HepG2 (cell line): ENCODE results near the gene BRSK2. TPM values are rescaled to one million over a fixed set of nuclear protein-coding genes. Genes with fewer than 3 reads are reported as not detected.

Experiments
- ATAC-seq: fragments of 200-7000 bp; cut with Tn5 transposase; 3 replicates; pipeline ENCODE4 v1.9.1; 2020; ENCODE audit warnings: mild to moderate bottlenecking, moderate library complexity
- BruUV-seq: library from RNA; stranded (reverse); fragments of 400-500 nt; replicated peaks from 2 replicates; lab custom pipeline; 2021; lab: Mats Ljungman, UMichigan
- CTCF ChIA-PET: fragments of 300-600 bp; formaldehyde crosslinking; extraction: SDS; loops from one replicate; lab custom pipeline; 2021; ENCODE audit warnings: low total read pairs, inconsistent platforms, low intra/inter-chr PET ratio; lab: Yijun Ruan, JAX
- POLR2A ChIA-PET: fragments of 350-600 bp; sonication (Branson Sonifier 250); formaldehyde crosslinking; loops from one replicate; lab custom pipeline; 2020; ENCODE audit warnings: antibody characterized with exemption, inconsistent platforms; lab: Yijun Ruan, JAX
- DNase-seq: peaks from one replicate; pipeline ENCODE4 v3.0.0-alpha.2; 2015; ENCODE audit warnings: low spot score
- FAIRE-seq: peaks from 3 replicates; lab custom pipeline; 2011; peaks lifted over from hg19 to GRCh38; lab: Jason Lieb, UNC
- H2AFZ ChIP-seq: one replicate; pipeline ENCODE4 v1.6.1; 2011; ENCODE audit warnings: low read length, inconsistent platforms
- H3K27ac ChIP-seq: fragments of 300-600 bp; 3 replicates; pipeline ENCODE4 v1.8.0; 2011; ENCODE audit warnings: mixed run types, mild to moderate bottlenecking, mixed read lengths, low read length, inconsistent platforms; ENCODE audit not compliant: insufficient read depth; ENCODE audit errors: extremely low read length
- H3K27me3 ChIP-seq, 2 experiments: fragments of 200-600 bp in 1 of 2; 2 replicates in 1 of 2; 3 replicates in 1 of 2; pipeline versions ENCODE4 v1.6.0 to v1.8.0; 2011; ENCODE audit warnings: low read length in 2 of 2, mild to moderate bottlenecking in 2 of 2, moderate library complexity in 2 of 2, inconsistent platforms in 1 of 2; ENCODE audit not compliant: insufficient read depth in 2 of 2, control insufficient read depth in 1 of 2
- H3K36me3 ChIP-seq, 2 experiments: fragments of 200-600 bp in 1 of 2; replicated peaks in 1 of 2; 2 replicates in 1 of 2; 3 replicates in 1 of 2; pipeline versions ENCODE4 v1.5.1 to v1.8.0; 2011; ENCODE audit warnings: low read length in 2 of 2, inconsistent platforms in 1 of 2; ENCODE audit not compliant: insufficient read depth in 2 of 2, control insufficient read depth in 1 of 2
- H3K4me1 ChIP-seq: 2 replicates; pipeline ENCODE4 v1.5.1; 2012; ENCODE audit warnings: low read length, inconsistent platforms; ENCODE audit not compliant: insufficient read depth
- H3K4me2 ChIP-seq: 2 replicates; pipeline ENCODE4 v1.6.0; 2011; ENCODE audit warnings: low read depth, low read length, inconsistent platforms
- H3K4me3 ChIP-seq, 3 experiments: fragments of 200-600 bp in 1 of 3; sonication (generic), shearing (Covaris generic) in 1 of 3; replicated peaks in 1 of 3; 2 replicates each; pipeline ENCODE4 v1.5.1; 2011 to 2016; ENCODE audit warnings: low read length in 3 of 3, inconsistent platforms in 2 of 3, low read depth in 2 of 3, mild to moderate bottlenecking in 2 of 3, control low read depth in 1 of 3, mixed read lengths in 1 of 3; ENCODE audit not compliant: insufficient read depth in 1 of 3
- H3K79me2 ChIP-seq: one replicate; pipeline ENCODE4 v1.6.1; 2011; ENCODE audit warnings: low read length, inconsistent platforms; ENCODE audit not compliant: insufficient read depth
- H3K9ac ChIP-seq: 2 replicates; pipeline ENCODE4 v1.6.0; 2011; ENCODE audit warnings: mild to moderate bottlenecking, low read depth, low read length, inconsistent platforms; ENCODE audit not compliant: insufficient read depth
- H3K9me3 ChIP-seq: 2 replicates; pipeline ENCODE4 v1.5.1; 2012; ENCODE audit warnings: mild to moderate bottlenecking, low read length
- H4K20me1 ChIP-seq: 2 replicates; pipeline ENCODE4 v1.6.0; 2011; ENCODE audit warnings: inconsistent platforms, mild to moderate bottlenecking, low read length, moderate library complexity; ENCODE audit not compliant: insufficient read depth
- DNMT1 ChIP-seq: sonication (generic); formaldehyde crosslinking; IDR thresholded peaks from 2 replicates; pipeline ENCODE4 v1.5.1; 2020; ENCODE audit warnings: mild to moderate bottlenecking, missing genetic modification reagents
- FOSL1 ChIP-seq: sonication (generic); formaldehyde crosslinking; IDR thresholded peaks from 2 replicates; pipeline ENCODE4 v1.9.0; 2021; ENCODE audit warnings: missing genetic modification reagents, borderline replicate concordance
- HES4 ChIP-seq: sonication (generic); formaldehyde crosslinking; IDR thresholded peaks from 2 replicates; pipeline ENCODE4 v1.9.0; 2021; ENCODE audit warnings: mild to moderate bottlenecking, missing genetic modification reagents, borderline replicate concordance
- MTA1 ChIP-seq: sonication (generic); formaldehyde crosslinking; IDR thresholded peaks from 2 replicates; pipeline ENCODE4 v1.4.0; 2020; ENCODE audit warnings: missing genetic modification reagents, mild to moderate bottlenecking, borderline replicate concordance
- RXRB ChIP-seq: IDR thresholded peaks from 2 replicates; pipeline ENCODE4 v1.6.1; 2016; ENCODE audit warnings: borderline replicate concordance, missing genetic modification reagents, missing compliant biosample characterization
- TCF7 ChIP-seq: sonication (generic); IDR thresholded peaks from 2 replicates; pipeline ENCODE4 v1.6.1; 2016; ENCODE audit warnings: antibody characterized with exemption, low read depth
- ZFP37 ChIP-seq: sonication (generic); formaldehyde crosslinking; IDR thresholded peaks from 2 replicates; pipeline ENCODE4 v1.4.0; 2020; ENCODE audit warnings: missing genetic modification reagents, borderline replicate concordance
- ZNF12 ChIP-seq: sonication (generic); formaldehyde crosslinking; IDR thresholded peaks from 2 replicates; pipeline ENCODE4 v1.5.0; 2020; ENCODE audit warnings: missing genetic modification reagents
- ZNF24 ChIP-seq: fragments of 450-650 bp; IDR thresholded peaks from 2 replicates; pipeline ENCODE4 v1.6.1; 2017; ENCODE audit warnings: antibody characterized with exemption, mild to moderate bottlenecking
- ZNF672 ChIP-seq: sonication (generic); formaldehyde crosslinking; IDR thresholded peaks from 2 replicates; pipeline ENCODE4 v1.8.1; 2022; ENCODE audit warnings: missing genetic modification reagents
- ZNF776 ChIP-seq: sonication (generic); formaldehyde crosslinking; IDR thresholded peaks from 2 replicates; pipeline ENCODE4 v1.4.0; 2020; ENCODE audit warnings: mild to moderate bottlenecking, missing genetic modification reagents
- WGBS: methylation state at CpG from one replicate; pipeline ENCODE4 v1.1.6; 2017; ENCODE audit warnings: low lambda C conversion rate; 5-methylcytosine and 5-hydroxymethylcytosine counted together
- in situ Hi-C: cut with HindIII; loops from 2 replicates; pipeline ENCODE4 v1.10.0; 2017; ENCODE audit warnings: low pct_unique_long_range_greater_than_20kb; ENCODE audit not compliant: extremely low pct_ligation_motif_present
- intact Hi-C: fragments of 100-400 bp; cut with micrococcal nuclease; formaldehyde crosslinking; loops from one replicate; pipeline ENCODE4 v1.10.0; 2022; ENCODE audit not compliant: unreplicated experiment
- polyA plus RNA-seq, 8 experiments: library from polyadenylated mRNA; depleted of rRNA in 3 of 8; stranded (reverse) in 7 of 8; unstranded in 1 of 8; fragments of >200 nt; fragmentation: Illumina TruSeq in 4 of 8; extraction: Trizol in 4 of 8; gene quantifications; 2 replicates each; pipeline versions ENCODE4 v1.2.1 to v1.2.3, GENCODE V29; 2011 to 2016; ENCODE audit warnings: low read depth in 4 of 8, missing spikeins in 1 of 8, mixed read lengths in 1 of 8; ENCODE audit not compliant: insufficient read depth in 1 of 8
- total RNA-seq, 5 experiments: library from RNA; depleted of rRNA; stranded (reverse); fragments of >200 nt; fragmentation: Illumina TruSeq; extraction: Trizol; gene quantifications; 2 replicates each; pipeline ENCODE4 v1.2.3, GENCODE V29; 2016; ENCODE audit warnings: low read depth in 1 of 5
- TF ChIP-seq, protein P1 (sequence below): sonication (generic); formaldehyde crosslinking; IDR thresholded peaks from 2 replicates; pipeline ENCODE4 v1.4.0; 2020; ENCODE audit warnings: missing genetic modification reagents, borderline replicate concordance
- TF ChIP-seq, protein P2 (sequence below): sonication (generic); formaldehyde crosslinking; IDR thresholded peaks from 2 replicates; pipeline ENCODE4 v1.5.1; 2020; ENCODE audit warnings: mild to moderate bottlenecking, missing genetic modification reagents, borderline replicate concordance
- TF ChIP-seq, protein P3 (sequence below): sonication (generic); formaldehyde crosslinking; IDR thresholded peaks from 2 replicates; pipeline ENCODE4 v1.5.1; 2020; ENCODE audit warnings: missing genetic modification reagents, mild to moderate bottlenecking, borderline replicate concordance
- TF ChIP-seq, protein P4 (sequence below): sonication (generic); formaldehyde crosslinking; IDR thresholded peaks from 2 replicates; pipeline ENCODE4 v1.4.0; 2020; ENCODE audit warnings: low read depth, missing genetic modification reagents

BRSK2 gene
- total and polyA plus RNA-seq, 2 of the 13 experiments (the other 11 are each of a cell fraction or from before 2014, with no cell fraction given), result 0.74 to 1.1 TPM

DNA sequence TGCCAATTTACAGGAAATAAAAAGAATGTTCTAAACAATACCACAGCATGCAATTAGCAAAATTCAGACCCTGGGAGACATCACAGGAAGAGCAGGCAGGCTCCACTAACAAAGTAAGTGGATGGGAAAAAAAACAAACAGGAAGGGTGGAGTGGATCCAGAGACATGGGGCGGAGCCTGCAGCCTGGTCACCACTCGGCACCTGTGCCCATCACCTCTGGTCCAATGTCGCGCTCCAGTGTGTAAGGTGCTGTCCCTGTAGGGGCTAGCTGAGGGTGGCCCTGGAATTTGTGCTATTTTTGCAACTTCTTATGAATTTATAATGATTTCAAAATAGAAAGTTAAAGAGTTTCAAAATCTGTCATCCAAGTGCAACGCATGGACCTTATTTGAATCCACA lies 107.9 kb downstream of the BRSK2 start:
- BruUV-seq, result no TSS peak
- FAIRE-seq, result no peak
- CTCF ChIA-PET, result no interaction called here

More for the DNA sequence above, 107.9 kb downstream of the BRSK2 start:
- Histone ChIP-seq H4K20me1 (peaks cover 10% of the 10 kb centered on the region), H3K79me2 (peaks cover 12% of the 10 kb centered on the region), H3K9me3 (no peaks in the 10 kb centered on the region), H3K27me3 (no peaks in the 10 kb centered on the region), H2AFZ (no peak overlapping the region), H3K4me1 (no peaks in the 10 kb centered on the region), H3K4me2 (no peak overlapping the region), H3K4me3 (no peak overlapping the region), H3K36me3 (no peaks in the 10 kb centered on the region; a peak in 1 of 5 replicates), H3K9ac (no peak overlapping the region), H3K27ac (no peak overlapping the region)
- POLR2A ChIA-PET, result no interaction called here
- ATAC-seq, result no peak
- in situ Hi-C loops, result no loop called here
- WGBS, result 96% methylated on average over 5 of the region's 5 CpGs
- intact Hi-C loops, result no loop called here
- TF ChIP-seq ZFP37, result no peak
- TF ChIP-seq RXRB (CRISPR knock-in tag), result no peak
- no peak for TF ChIP-seq ZNF672 (CRISPR knock-in tag)
- TF ChIP-seq, protein P1, sequence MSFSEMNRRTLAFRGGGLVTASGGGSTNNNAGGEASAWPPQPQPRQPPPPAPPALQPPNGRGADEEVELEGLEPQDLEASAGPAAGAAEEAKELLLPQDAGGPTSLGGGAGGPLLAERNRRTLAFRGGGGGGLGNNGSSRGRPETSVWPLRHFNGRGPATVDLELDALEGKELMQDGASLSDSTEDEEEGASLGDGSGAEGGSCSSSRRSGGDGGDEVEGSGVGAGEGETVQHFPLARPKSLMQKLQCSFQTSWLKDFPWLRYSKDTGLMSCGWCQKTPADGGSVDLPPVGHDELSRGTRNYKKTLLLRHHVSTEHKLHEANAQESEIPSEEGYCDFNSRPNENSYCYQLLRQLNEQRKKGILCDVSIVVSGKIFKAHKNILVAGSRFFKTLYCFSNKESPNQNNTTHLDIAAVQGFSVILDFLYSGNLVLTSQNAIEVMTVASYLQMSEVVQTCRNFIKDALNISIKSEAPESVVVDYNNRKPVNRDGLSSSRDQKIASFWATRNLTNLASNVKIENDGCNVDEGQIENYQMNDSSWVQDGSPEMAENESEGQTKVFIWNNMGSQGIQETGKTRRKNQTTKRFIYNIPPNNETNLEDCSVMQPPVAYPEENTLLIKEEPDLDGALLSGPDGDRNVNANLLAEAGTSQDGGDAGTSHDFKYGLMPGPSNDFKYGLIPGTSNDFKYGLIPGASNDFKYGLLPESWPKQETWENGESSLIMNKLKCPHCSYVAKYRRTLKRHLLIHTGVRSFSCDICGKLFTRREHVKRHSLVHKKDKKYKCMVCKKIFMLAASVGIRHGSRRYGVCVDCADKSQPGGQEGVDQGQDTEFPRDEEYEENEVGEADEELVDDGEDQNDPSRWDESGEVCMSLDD, result no peak
- no peak for TF ChIP-seq ZNF12 (CRISPR knock-in tag)
- TF ChIP-seq TCF7, result no peak
- TF ChIP-seq, protein P2, sequence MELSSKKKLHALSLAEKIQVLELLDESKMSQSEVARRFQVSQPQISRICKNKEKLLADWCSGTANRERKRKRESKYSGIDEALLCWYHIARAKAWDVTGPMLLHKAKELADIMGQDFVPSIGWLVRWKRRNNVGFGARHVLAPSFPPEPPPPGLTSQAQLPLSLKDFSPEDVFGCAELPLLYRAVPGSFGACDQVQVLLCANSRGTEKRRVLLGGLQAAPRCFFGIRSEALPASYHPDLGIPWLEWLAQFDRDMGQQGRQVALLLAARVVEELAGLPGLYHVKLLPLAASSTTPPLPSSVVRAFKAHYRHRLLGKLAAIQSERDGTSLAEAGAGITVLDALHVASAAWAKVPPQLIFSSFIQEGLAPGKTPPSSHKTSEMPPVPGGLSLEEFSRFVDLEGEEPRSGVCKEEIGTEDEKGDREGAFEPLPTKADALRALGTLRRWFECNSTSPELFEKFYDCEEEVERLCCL (CRISPR knock-in tag), result no peak
- TF ChIP-seq, protein P3, sequence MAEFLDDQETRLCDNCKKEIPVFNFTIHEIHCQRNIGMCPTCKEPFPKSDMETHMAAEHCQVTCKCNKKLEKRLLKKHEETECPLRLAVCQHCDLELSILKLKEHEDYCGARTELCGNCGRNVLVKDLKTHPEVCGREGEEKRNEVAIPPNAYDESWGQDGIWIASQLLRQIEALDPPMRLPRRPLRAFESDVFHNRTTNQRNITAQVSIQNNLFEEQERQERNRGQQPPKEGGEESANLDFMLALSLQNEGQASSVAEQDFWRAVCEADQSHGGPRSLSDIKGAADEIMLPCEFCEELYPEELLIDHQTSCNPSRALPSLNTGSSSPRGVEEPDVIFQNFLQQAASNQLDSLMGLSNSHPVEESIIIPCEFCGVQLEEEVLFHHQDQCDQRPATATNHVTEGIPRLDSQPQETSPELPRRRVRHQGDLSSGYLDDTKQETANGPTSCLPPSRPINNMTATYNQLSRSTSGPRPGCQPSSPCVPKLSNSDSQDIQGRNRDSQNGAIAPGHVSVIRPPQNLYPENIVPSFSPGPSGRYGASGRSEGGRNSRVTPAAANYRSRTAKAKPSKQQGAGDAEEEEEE (CRISPR knock-in tag), result no peak
- TF ChIP-seq FOSL1, result no peak
- no peak for TF ChIP-seq MTA1 (CRISPR knock-in tag)
- TF ChIP-seq HES4 (CRISPR knock-in tag), result no peak
- no peak for TF ChIP-seq DNMT1 (CRISPR knock-in tag)
- TF ChIP-seq, protein P4, sequence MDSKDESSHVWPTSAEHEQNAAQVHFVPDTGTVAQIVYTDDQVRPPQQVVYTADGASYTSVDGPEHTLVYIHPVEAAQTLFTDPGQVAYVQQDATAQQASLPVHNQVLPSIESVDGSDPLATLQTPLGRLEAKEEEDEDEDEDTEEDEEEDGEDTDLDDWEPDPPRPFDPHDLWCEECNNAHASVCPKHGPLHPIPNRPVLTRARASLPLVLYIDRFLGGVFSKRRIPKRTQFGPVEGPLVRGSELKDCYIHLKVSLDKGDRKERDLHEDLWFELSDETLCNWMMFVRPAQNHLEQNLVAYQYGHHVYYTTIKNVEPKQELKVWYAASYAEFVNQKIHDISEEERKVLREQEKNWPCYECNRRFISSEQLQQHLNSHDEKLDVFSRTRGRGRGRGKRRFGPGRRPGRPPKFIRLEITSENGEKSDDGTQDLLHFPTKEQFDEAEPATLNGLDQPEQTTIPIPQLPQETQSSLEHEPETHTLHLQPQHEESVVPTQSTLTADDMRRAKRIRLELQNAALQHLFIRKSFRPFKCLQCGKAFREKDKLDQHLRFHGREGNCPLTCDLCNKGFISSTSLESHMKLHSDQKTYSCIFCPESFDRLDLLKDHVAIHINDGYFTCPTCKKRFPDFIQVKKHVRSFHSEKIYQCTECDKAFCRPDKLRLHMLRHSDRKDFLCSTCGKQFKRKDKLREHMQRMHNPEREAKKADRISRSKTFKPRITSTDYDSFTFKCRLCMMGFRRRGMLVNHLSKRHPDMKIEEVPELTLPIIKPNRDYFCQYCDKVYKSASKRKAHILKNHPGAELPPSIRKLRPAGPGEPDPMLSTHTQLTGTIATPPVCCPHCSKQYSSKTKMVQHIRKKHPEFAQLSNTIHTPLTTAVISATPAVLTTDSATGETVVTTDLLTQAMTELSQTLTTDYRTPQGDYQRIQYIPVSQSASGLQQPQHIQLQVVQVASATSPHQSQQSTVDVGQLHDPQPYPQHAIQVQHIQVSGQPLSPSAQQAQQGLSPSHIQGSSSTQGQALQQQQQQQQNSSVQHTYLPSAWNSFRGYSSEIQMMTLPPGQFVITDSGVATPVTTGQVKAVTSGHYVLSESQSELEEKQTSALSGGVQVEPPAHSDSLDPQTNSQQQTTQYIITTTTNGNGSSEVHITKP, result no peak
- no peak for TF ChIP-seq ZNF24
- TF ChIP-seq ZNF776 (CRISPR knock-in tag), result no peak
- no peak for DNase-seq
